K562 (cell line): ENCODE data around the gene PCSK5. TPM values are rescaled to one million over a fixed set of nuclear protein-coding genes. Genes with fewer than 3 reads are reported as not detected.

ENCODE experiments used
- ATAC-seq: fragments of 200-7000 bp; cut with Tn5 transposase; 3 replicates; pipeline ENCODE4 v1.9.1; 2020; ENCODE audit warnings: moderate library complexity
- BruUV-seq: library from RNA; stranded (reverse); fragments of 400-500 nt; replicated peaks from 2 replicates; lab custom pipeline; 2021; lab: Mats Ljungman, UMichigan
- CTCF ChIA-PET: fragments of 300-600 bp; formaldehyde crosslinking; extraction: SDS; loops from one replicate; lab custom pipeline; 2021; ENCODE audit warnings: low intra/inter-chr PET ratio; lab: Yijun Ruan, JAX
- POLR2A ChIA-PET: fragments of 300-600, 350-650 bp; sonication (Branson Sonifier 250); formaldehyde crosslinking; extraction: SDS; loops from one replicate; lab custom pipeline; 2021; ENCODE audit warnings: antibody characterized with exemption, inconsistent platforms; lab: Yijun Ruan, JAX
- DNase-seq, 4 experiments: peaks; one replicate each; pipeline versions ENCODE4 v3.0.0 to v3.0.0-alpha.2; 2011 to 2018; ENCODE audit warnings: low spot score in 3 of 4, mixed read lengths in 3 of 4; ENCODE audit errors: extremely low read depth in 1 of 4
- FAIRE-seq: peaks from 2 replicates; lab custom pipeline; 2011; peaks lifted over from hg19 to GRCh38; lab: Jason Lieb, UNC
- H2AFZ ChIP-seq: 2 replicates; pipeline ENCODE4 v1.6.0; 2011; ENCODE audit warnings: low read depth, low read length, control low read depth, inconsistent platforms
- H3K27ac ChIP-seq: fragments of 200-600 bp; 3 replicates; pipeline ENCODE4 v1.8.0; 2011; ENCODE audit warnings: low read depth, mild to moderate bottlenecking, control low read depth, inconsistent platforms, low read length, moderate library complexity, mixed read lengths; ENCODE audit errors: extremely low read depth
- H3K27me3 ChIP-seq, 2 experiments: fragments of 300-600 bp in 1 of 2; 2 replicates in 1 of 2; 3 replicates in 1 of 2; pipeline versions ENCODE4 v1.6.0 to v1.8.0; 2011; ENCODE audit warnings: inconsistent platforms in 2 of 2, low read length in 2 of 2, mild to moderate bottlenecking in 1 of 2, mixed read lengths in 1 of 2, moderate library complexity in 1 of 2; ENCODE audit not compliant: control insufficient read depth in 2 of 2, insufficient read depth in 2 of 2
- H3K36me3 ChIP-seq: fragments of 300-600 bp; 3 replicates; pipeline ENCODE4 v1.8.0; 2011; ENCODE audit warnings: mild to moderate bottlenecking, low read length, inconsistent platforms; ENCODE audit not compliant: control insufficient read depth, insufficient read depth
- H3K4me1 ChIP-seq, 2 experiments: fragments of 200-600 bp in 1 of 2; replicated peaks in 1 of 2; 2 replicates in 1 of 2; 3 replicates in 1 of 2; pipeline versions ENCODE4 v1.5.1 to v1.8.0; 2011; ENCODE audit warnings: inconsistent platforms in 2 of 2, low read length in 2 of 2, mild to moderate bottlenecking in 1 of 2, mixed read lengths in 1 of 2, moderate library complexity in 1 of 2; ENCODE audit not compliant: control insufficient read depth in 2 of 2, insufficient read depth in 2 of 2
- H3K4me2 ChIP-seq: 2 replicates; pipeline ENCODE4 v1.6.1; 2011; ENCODE audit warnings: low read length, control low read depth, inconsistent platforms, mixed read lengths; ENCODE audit not compliant: insufficient read depth
- H3K4me3 ChIP-seq: fragments of 200-600 bp; sonication (generic), shearing (Covaris generic); 2 replicates; pipeline ENCODE4 v1.5.1; 2016; ENCODE audit warnings: control low read depth, inconsistent platforms
- H3K79me2 ChIP-seq: fragments of 200-600 bp; 3 replicates; pipeline ENCODE4 v1.8.0; 2011; ENCODE audit warnings: low read length, inconsistent platforms; ENCODE audit not compliant: control insufficient read depth, insufficient read depth
- H3K9ac ChIP-seq, 2 experiments: 2 replicates each; pipeline versions ENCODE4 v1.6.0 to v1.6.1; 2011; ENCODE audit warnings: low read depth in 2 of 2, low read length in 2 of 2, control low read depth in 1 of 2, inconsistent platforms in 1 of 2, mild to moderate bottlenecking in 1 of 2, mixed read lengths in 1 of 2; ENCODE audit not compliant: insufficient read depth in 1 of 2
- H3K9me1 ChIP-seq: one replicate; pipeline ENCODE4 v1.6.0; 2011; ENCODE audit warnings: inconsistent platforms, mild to moderate bottlenecking, low read length, moderate library complexity; ENCODE audit not compliant: control insufficient read depth, insufficient read depth
- H3K9me3 ChIP-seq: replicated peaks from 2 replicates; pipeline ENCODE4 v1.5.1; 2011; ENCODE audit warnings: low read depth, low read length, inconsistent platforms; ENCODE audit not compliant: control insufficient read depth, insufficient read depth
- H4K20me1 ChIP-seq: replicated peaks from 2 replicates; pipeline ENCODE4 v1.6.1; 2011; ENCODE audit warnings: low read length, inconsistent platforms, mixed read lengths; ENCODE audit not compliant: control insufficient read depth, insufficient read depth
- HNRNPL ChIP-seq: fragments of 200-400 bp; formaldehyde crosslinking; IDR thresholded peaks from 2 replicates; pipeline ENCODE4 v1.6.1; 2017; ENCODE audit warnings: low read depth, mild to moderate bottlenecking, low read length
- SRSF3 ChIP-seq: fragments of 200-400 bp; formaldehyde crosslinking; IDR thresholded peaks from 2 replicates; pipeline ENCODE4 v1.6.1; 2016; ENCODE audit warnings: mild to moderate bottlenecking, low read length, moderate library complexity; ENCODE audit not compliant: insufficient read depth
- WGBS: fragments of 100-300 bp; shearing (Covaris generic); methylation state at CpG from one replicate; pipeline ENCODE4 v1.1.6; 2016; ENCODE audit warnings: low coverage, mixed read lengths; ENCODE audit not compliant: insufficient coverage; ENCODE audit errors: missing lambda C conversion rate; 5-methylcytosine and 5-hydroxymethylcytosine counted together
- in situ Hi-C: fragments of 300-500 bp; cut with MboI; formaldehyde crosslinking; loops from 4 replicates; pipeline ENCODE4 v1.15.0; 2018; ENCODE audit warnings: inconsistent platforms, mixed read lengths
- intact Hi-C: fragments of 100-400 bp; cut with micrococcal nuclease; formaldehyde crosslinking; loops from 2 replicates; pipeline ENCODE4 v1.14.2; 2022
- polyA plus RNA-seq, 8 experiments: library from polyadenylated mRNA; depleted of rRNA in 4 of 8; stranded (reverse) in 5 of 8; unstranded in 3 of 8; fragments of >200 nt; fragmentation: Nextera tagmentation in 2 of 8; fragmentation: Illumina TruSeq in 1 of 8; extraction: Ambion mirVana in 2 of 8; extraction: Trizol in 1 of 8; gene quantifications; 2 replicates each; pipeline versions ENCODE4 v1.2.1 to v1.2.3, GENCODE V29; 2011 to 2014; ENCODE audit warnings: inconsistent platforms in 1 of 8, missing spikeins in 1 of 8
- total RNA-seq, 7 experiments: library from RNA; depleted of rRNA in 6 of 7; stranded (reverse); fragments of >200 nt in 6 of 7; fragmentation: Illumina TruSeq in 2 of 7; extraction: Trizol in 2 of 7; gene quantifications; 2 replicates each; pipeline versions ENCODE4 v1.2.1 to v1.2.3, GENCODE V29; 2011 to 2021; ENCODE audit warnings: low replicate concordance in 1 of 7
- TF ChIP-seq, protein P1 (sequence below): IDR thresholded peaks from 3 replicates; pipeline ENCODE4 v1.6.1; 2011; ENCODE audit warnings: borderline replicate concordance, mild to moderate bottlenecking, moderate library complexity; ENCODE audit not compliant: insufficient read length; ENCODE audit errors: extremely low read depth
- TF ChIP-seq, protein P2 (sequence below): IDR thresholded peaks from 2 replicates; pipeline ENCODE4 v1.6.1; 2011; ENCODE audit not compliant: insufficient read length; ENCODE audit errors: extremely low read depth
- TF ChIP-seq, protein P3 (sequence below): fragments of 450-650 bp; IDR thresholded peaks from 2 replicates; pipeline ENCODE4 v1.6.1; 2016; ENCODE audit warnings: mild to moderate bottlenecking, moderate library complexity

Gene PCSK5
- total and polyA plus RNA-seq, 9 of the 15 experiments (the other 6 are each of a cell fraction or from before 2014, with no cell fraction given) = not detected

DNA sequence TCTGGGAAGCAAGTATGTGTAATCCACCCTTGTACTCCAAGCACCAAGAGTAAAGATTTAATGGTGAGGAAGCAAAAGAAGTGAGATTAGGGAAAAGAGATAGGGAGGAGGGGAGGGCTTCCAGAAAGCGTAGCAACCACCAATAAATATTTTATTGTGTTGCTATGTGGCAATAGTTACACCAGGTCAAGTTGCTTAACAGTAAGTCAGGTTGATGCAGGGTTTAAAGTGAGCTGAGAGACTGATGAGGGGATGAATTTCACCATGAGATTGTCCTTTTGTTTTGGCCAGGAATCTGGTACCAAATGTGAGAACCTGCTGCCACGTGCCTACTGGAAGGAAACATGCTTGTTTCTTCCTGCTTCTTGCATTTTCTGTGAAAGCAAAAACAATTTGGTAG lies 62.7 kb downstream of the PCSK5 start (continued):
- TF ChIP-seq, protein P1, sequence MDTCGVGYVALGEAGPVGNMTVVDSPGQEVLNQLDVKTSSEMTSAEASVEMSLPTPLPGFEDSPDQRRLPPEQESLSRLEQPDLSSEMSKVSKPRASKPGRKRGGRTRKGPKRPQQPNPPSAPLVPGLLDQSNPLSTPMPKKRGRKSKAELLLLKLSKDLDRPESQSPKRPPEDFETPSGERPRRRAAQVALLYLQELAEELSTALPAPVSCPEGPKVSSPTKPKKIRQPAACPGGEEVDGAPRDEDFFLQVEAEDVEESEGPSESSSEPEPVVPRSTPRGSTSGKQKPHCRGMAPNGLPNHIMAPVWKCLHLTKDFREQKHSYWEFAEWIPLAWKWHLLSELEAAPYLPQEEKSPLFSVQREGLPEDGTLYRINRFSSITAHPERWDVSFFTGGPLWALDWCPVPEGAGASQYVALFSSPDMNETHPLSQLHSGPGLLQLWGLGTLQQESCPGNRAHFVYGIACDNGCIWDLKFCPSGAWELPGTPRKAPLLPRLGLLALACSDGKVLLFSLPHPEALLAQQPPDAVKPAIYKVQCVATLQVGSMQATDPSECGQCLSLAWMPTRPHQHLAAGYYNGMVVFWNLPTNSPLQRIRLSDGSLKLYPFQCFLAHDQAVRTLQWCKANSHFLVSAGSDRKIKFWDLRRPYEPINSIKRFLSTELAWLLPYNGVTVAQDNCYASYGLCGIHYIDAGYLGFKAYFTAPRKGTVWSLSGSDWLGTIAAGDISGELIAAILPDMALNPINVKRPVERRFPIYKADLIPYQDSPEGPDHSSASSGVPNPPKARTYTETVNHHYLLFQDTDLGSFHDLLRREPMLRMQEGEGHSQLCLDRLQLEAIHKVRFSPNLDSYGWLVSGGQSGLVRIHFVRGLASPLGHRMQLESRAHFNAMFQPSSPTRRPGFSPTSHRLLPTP = no peak
- no peak for TF ChIP-seq SRSF3

DNA sequence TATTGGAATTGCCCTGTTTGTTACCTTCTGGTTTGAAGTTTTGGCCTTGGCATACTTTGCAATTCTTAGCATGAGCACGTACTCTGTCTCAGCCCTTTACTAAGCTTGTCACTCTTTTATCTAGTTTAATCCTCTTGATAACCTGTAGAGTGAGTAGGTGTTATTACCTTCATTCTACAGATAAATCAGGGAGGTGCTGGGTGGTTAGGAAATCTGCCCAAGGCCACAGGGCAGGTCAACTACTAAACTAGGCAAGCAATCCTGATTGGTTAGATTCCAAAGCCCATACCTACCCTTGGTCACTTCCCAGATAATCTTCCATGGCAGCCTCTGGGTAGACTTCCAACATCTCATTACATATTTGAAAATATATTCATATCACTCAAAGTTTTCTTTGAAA lies 65.7 kb downstream of the PCSK5 start:
- intact Hi-C loops (no loop called here), in situ Hi-C loops (no loop called here)
- Histone ChIP-seq H3K9me3 (no peaks in the 10 kb centered on the region), H3K79me2 (no peaks in the 10 kb centered on the region), H3K4me1 (no peaks in the 10 kb centered on the region), H3K9me1 (no peaks in the 10 kb centered on the region), H4K20me1 (no peaks in the 10 kb centered on the region), H3K36me3 (no peaks in the 10 kb centered on the region), H3K4me2 (no peak overlapping the region), H3K4me3 (no peak overlapping the region), H3K9ac (no peak overlapping the region), H3K27ac (no peak overlapping the region), H3K27me3 (no peaks in the 10 kb centered on the region), H2AFZ (no peak overlapping the region)
- WGBS = 0% methylated on average over 1 of the region's 1 CpG
- DNase-seq = no peak
- ChIA-PET CTCF (no interaction called here), POLR2A (no interaction called here)
- no peak for ATAC-seq
- no peak for FAIRE-seq
- no TSS peak for BruUV-seq
- TF ChIP-seq, protein P2, sequence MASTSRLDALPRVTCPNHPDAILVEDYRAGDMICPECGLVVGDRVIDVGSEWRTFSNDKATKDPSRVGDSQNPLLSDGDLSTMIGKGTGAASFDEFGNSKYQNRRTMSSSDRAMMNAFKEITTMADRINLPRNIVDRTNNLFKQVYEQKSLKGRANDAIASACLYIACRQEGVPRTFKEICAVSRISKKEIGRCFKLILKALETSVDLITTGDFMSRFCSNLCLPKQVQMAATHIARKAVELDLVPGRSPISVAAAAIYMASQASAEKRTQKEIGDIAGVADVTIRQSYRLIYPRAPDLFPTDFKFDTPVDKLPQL = no peak
- TF ChIP-seq HNRNPL = no peak
- TF ChIP-seq, protein P3, sequence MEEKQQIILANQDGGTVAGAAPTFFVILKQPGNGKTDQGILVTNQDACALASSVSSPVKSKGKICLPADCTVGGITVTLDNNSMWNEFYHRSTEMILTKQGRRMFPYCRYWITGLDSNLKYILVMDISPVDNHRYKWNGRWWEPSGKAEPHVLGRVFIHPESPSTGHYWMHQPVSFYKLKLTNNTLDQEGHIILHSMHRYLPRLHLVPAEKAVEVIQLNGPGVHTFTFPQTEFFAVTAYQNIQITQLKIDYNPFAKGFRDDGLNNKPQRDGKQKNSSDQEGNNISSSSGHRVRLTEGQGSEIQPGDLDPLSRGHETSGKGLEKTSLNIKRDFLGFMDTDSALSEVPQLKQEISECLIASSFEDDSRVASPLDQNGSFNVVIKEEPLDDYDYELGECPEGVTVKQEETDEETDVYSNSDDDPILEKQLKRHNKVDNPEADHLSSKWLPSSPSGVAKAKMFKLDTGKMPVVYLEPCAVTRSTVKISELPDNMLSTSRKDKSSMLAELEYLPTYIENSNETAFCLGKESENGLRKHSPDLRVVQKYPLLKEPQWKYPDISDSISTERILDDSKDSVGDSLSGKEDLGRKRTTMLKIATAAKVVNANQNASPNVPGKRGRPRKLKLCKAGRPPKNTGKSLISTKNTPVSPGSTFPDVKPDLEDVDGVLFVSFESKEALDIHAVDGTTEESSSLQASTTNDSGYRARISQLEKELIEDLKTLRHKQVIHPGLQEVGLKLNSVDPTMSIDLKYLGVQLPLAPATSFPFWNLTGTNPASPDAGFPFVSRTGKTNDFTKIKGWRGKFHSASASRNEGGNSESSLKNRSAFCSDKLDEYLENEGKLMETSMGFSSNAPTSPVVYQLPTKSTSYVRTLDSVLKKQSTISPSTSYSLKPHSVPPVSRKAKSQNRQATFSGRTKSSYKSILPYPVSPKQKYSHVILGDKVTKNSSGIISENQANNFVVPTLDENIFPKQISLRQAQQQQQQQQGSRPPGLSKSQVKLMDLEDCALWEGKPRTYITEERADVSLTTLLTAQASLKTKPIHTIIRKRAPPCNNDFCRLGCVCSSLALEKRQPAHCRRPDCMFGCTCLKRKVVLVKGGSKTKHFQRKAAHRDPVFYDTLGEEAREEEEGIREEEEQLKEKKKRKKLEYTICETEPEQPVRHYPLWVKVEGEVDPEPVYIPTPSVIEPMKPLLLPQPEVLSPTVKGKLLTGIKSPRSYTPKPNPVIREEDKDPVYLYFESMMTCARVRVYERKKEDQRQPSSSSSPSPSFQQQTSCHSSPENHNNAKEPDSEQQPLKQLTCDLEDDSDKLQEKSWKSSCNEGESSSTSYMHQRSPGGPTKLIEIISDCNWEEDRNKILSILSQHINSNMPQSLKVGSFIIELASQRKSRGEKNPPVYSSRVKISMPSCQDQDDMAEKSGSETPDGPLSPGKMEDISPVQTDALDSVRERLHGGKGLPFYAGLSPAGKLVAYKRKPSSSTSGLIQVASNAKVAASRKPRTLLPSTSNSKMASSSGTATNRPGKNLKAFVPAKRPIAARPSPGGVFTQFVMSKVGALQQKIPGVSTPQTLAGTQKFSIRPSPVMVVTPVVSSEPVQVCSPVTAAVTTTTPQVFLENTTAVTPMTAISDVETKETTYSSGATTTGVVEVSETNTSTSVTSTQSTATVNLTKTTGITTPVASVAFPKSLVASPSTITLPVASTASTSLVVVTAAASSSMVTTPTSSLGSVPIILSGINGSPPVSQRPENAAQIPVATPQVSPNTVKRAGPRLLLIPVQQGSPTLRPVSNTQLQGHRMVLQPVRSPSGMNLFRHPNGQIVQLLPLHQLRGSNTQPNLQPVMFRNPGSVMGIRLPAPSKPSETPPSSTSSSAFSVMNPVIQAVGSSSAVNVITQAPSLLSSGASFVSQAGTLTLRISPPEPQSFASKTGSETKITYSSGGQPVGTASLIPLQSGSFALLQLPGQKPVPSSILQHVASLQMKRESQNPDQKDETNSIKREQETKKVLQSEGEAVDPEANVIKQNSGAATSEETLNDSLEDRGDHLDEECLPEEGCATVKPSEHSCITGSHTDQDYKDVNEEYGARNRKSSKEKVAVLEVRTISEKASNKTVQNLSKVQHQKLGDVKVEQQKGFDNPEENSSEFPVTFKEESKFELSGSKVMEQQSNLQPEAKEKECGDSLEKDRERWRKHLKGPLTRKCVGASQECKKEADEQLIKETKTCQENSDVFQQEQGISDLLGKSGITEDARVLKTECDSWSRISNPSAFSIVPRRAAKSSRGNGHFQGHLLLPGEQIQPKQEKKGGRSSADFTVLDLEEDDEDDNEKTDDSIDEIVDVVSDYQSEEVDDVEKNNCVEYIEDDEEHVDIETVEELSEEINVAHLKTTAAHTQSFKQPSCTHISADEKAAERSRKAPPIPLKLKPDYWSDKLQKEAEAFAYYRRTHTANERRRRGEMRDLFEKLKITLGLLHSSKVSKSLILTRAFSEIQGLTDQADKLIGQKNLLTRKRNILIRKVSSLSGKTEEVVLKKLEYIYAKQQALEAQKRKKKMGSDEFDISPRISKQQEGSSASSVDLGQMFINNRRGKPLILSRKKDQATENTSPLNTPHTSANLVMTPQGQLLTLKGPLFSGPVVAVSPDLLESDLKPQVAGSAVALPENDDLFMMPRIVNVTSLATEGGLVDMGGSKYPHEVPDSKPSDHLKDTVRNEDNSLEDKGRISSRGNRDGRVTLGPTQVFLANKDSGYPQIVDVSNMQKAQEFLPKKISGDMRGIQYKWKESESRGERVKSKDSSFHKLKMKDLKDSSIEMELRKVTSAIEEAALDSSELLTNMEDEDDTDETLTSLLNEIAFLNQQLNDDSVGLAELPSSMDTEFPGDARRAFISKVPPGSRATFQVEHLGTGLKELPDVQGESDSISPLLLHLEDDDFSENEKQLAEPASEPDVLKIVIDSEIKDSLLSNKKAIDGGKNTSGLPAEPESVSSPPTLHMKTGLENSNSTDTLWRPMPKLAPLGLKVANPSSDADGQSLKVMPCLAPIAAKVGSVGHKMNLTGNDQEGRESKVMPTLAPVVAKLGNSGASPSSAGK = no peak
